ENCODE data around the gene NR1I3.

The NR1I3 gene

DNA sequence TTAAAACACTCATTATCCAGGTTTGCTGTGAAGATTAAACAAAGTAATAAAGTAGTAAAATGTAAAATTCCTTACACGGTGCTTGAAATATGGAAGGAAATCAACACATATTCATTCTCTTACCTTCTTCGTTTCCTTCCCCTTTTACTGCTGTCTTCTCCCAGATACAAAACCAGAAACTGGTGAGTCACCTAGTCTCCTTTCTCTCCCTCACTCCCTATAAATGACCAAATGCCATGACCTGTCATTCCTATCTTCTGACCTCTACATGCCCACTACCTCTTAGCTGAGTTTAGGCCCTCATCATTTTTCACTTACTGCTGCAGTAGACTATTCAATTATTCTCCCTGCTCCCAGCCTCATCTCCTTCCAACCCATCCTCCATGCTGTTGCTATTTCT is 4.3 kb upstream of the NR1I3 start:
- TF ChIP-seq, protein P1, sequence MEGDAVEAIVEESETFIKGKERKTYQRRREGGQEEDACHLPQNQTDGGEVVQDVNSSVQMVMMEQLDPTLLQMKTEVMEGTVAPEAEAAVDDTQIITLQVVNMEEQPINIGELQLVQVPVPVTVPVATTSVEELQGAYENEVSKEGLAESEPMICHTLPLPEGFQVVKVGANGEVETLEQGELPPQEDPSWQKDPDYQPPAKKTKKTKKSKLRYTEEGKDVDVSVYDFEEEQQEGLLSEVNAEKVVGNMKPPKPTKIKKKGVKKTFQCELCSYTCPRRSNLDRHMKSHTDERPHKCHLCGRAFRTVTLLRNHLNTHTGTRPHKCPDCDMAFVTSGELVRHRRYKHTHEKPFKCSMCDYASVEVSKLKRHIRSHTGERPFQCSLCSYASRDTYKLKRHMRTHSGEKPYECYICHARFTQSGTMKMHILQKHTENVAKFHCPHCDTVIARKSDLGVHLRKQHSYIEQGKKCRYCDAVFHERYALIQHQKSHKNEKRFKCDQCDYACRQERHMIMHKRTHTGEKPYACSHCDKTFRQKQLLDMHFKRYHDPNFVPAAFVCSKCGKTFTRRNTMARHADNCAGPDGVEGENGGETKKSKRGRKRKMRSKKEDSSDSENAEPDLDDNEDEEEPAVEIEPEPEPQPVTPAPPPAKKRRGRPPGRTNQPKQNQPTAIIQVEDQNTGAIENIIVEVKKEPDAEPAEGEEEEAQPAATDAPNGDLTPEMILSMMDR (IDR thresholded peaks at IDR 0.05; ENCODE audit: extremely low read depth, missing control alignments), result no peak
- no peak for DNase-seq (ENCODE audit: low spot score)

DNA sequence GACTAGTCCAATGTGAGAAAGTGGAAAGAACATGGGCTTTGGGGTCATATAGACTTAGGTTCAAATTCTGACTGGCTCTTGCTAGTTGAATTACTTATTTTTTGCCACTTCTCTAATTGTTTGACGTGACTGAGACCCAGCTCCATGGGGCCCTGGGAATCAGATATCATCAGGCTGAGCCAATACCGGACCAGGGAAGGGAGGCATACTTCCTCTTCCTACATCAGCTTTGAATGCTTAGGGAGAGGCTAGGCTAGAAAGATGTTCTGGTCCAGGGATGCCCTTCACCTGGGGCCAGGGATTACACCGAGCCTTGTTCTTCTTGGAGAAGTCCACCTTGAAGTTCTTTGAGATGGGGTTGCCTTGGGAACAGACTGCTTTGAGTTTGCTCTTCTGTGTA is 3.7 kb upstream of the NR1I3 start:
- TF ChIP-seq, protein P1 (IDR thresholded peaks at IDR 0.05; ENCODE audit: extremely low read depth, missing control alignments), result no peak
- no peak for DNase-seq (ENCODE audit: low spot score)

DNA sequence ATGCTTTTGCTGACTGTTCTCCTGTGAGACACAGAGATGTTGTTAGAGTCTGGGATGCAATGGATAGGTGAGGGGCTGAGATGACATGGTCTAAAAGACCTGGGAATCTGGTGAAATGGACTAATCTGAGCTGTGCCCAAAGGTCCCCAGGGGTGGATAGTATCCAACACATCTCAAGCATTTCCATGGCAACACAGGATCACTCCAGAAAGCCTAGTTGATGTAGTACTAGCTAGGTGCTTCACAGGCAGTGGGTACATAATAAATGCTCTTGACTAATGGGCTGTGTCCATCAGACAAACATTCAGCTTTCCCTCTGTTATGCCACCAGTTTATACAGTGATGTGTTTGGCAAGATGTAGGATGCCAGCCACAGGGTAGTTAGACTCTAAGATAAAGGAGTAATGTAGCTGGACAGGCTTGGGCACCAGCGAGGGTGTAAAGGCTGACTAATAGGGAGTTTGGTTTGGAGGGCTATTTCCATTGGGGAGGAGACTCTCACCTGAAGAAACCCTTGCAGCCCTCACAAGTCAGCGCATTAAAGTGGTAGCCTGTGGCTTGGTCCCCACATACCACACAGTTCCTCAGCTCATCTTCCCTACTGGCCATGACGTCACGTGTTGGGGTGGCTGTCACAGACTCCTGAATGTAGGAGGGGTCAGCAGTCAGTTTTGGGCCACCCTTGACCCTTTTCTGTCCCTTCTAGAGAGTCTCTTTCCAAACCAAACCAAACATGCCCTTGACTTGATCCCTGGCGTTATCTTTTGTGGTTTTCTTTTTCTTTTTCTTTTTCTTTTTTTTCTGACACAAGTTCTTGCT is 1.8 kb downstream of the NR1I3 start:
- TF ChIP-seq, protein P1 (IDR thresholded peaks at IDR 0.05; ENCODE audit: extremely low read depth, missing control alignments), result no peak

DNA sequence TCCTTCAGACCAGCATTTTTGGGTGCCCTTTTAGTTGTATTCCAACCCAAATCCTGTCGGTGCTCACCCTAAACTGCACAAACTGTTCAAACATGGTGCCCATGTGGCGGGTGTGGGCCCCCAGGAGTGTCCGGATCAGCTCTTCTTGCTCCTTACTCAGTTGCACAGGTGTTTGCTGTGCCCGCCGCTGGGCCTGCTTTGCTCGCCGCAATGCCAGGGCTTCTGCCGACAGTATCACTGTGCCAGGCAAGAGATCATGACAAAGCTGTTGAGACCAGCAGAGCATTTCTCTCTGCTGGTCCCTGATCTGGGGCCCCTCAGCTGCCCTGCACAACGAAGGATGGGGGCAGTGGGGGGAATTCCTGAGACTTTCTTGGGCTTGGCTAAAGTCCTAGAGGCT is 4.9 kb downstream of the NR1I3 start:
- no peak for DNase-seq (ENCODE audit: low spot score)
- TF ChIP-seq, protein P1 (IDR thresholded peaks at IDR 0.05; ENCODE audit: extremely low read depth, missing control alignments), result no peak

More for the DNA sequence above, 1.8 kb downstream of the NR1I3 start:
- DNase-seq (ENCODE audit: low spot score), result no peak

DNA sequence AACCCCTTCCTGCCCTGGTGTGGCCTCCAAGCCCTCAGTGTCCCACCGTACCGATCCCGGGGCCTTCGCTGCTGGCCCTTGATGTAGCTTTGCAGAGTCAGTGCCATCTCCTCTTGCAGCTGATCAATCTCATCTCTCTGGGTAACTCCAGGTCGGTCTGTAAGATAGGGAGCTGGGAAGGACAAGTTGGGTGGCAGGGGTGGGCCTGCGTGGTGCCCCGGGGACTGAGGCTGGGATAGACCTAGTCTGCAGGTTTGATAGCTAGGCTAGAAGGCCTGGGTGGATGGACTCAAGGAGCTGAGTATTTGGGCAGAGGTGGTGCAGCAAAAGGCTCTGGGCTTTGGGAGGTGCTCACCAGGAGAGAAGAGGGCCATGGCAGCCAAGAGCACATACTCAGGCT is 7.2 kb downstream of the NR1I3 start:
- TF ChIP-seq, protein P1 (IDR thresholded peaks at IDR 0.05; ENCODE audit: extremely low read depth, missing control alignments), result no peak
- DNase-seq (ENCODE audit: low spot score), result no peak

DNA sequence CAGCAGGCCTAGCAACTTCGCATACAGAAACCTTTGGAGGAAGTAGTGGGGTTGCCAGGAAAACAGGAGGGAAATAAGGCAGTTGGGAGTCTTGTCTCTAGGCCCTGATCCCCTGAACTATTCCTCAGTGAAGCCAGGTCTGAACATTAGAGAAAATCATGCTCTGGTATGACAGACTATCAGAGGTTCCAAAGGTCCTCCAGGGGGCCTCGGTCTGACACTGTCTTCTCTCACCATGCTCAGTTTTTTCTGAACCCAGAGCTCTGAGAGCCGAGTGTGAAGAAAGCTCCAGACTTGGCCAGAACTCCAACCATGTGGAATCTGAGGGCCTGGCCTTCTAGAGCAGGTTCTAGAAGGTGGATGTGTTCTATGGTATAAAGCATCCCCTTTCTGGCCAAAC is 8.1 kb downstream of the NR1I3 start:
- TF ChIP-seq, protein P1 (IDR thresholded peaks at IDR 0.05; ENCODE audit: extremely low read depth, missing control alignments), result no peak
- DNase-seq (ENCODE audit: low spot score), result no peak

DNA sequence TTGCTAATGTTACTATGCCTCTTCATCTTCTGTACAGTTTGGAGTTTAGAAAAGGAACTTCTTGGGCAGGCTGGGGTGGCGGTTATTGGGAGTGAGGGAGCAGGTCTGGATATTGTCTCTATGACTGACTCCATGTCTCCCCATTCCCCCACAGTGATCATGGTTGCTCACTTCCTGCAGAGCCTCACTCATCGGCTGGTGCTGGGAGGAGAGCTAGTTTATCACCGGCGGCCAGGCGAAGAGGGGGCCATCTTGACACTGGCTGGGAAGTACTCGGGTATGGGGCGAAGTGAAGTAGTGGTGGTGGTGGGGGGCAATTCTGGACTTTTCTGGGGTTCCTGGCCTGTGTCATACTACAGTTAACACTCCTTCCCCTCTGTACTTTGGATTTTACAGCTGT is 10.0 kb downstream of the NR1I3 start:
- no peak for DNase-seq (ENCODE audit: low spot score)
- TF ChIP-seq, protein P1 (IDR thresholded peaks at IDR 0.05; ENCODE audit: extremely low read depth, missing control alignments), result no peak
